HL-60/S4 treated with retinoic acid at 250 ng/mL for 4 days and 3 days (cell line): ENCODE data around the gene KIAA0232.
"Not testable (repeated sequence)": the region's sequence is repeated elsewhere in the genome, so short reads cannot be mapped to it uniquely, and the experiment has no call there.

Experiments used
- in situ Hi-C: fragments of 300-500 bp; cut with MboI; formaldehyde crosslinking; loops from 2 replicates; pipeline ENCODE4 v1.7.0; 2022; ENCODE audit warnings: low sequenced_read_pairs

The KIAA0232 gene

GRCh38 chr4:6803246-6803645, 20.7 kb downstream of the KIAA0232 start:
- in situ Hi-C loops, result no loop called here

- in situ Hi-C loops, result no loop called here
Measured at GRCh38 chr4:6804082-6804752, 21.7 kb downstream of the KIAA0232 start.

- in situ Hi-C loops, result no loop called here
Measured at GRCh38 chr4:6806924-6807626, 24.5 kb downstream of the KIAA0232 start.

GRCh38 chr4:6808259-6808658, 25.7 kb downstream of the KIAA0232 start:
- in situ Hi-C loops, result no loop called here

GRCh38 chr4:6811165-6811564, 28.6 kb downstream of the KIAA0232 start:
- in situ Hi-C loops, result no loop called here

- in situ Hi-C loops, result no loop called here
Measured at GRCh38 chr4:6812766-6813165, 30.2 kb downstream of the KIAA0232 start.

- in situ Hi-C loops, result no loop called here
Measured at GRCh38 chr4:6813725-6814124, 31.2 kb downstream of the KIAA0232 start.

- in situ Hi-C loops, result no loop called here
Measured at GRCh38 chr4:6815029-6815836, 32.7 kb downstream of the KIAA0232 start.

GRCh38 chr4:6819295-6819694, 36.8 kb downstream of the KIAA0232 start:
- in situ Hi-C loops, result no loop called here

- in situ Hi-C loops, result no loop called here
Measured at GRCh38 chr4:6820695-6821094, 38.2 kb downstream of the KIAA0232 start.

GRCh38 chr4:6824071-6824470, 41.5 kb downstream of the KIAA0232 start:
- in situ Hi-C loops, result no loop called here

- in situ Hi-C loops, result no loop called here
Measured at GRCh38 chr4:6824772-6825402, 42.4 kb downstream of the KIAA0232 start.

GRCh38 chr4:6825403-6825802, 42.9 kb downstream of the KIAA0232 start:
- in situ Hi-C loops, result no loop called here

GRCh38 chr4:6826781-6827508, 44.4 kb downstream of the KIAA0232 start:
- in situ Hi-C loops, result no loop called here

GRCh38 chr4:6829086-6829485, 46.6 kb downstream of the KIAA0232 start:
- in situ Hi-C loops, result no loop called here

GRCh38 chr4:6834867-6835266, 52.3 kb downstream of the KIAA0232 start:
- in situ Hi-C loops, result no loop called here

GRCh38 chr4:6835616-6836015, 53.1 kb downstream of the KIAA0232 start:
- in situ Hi-C loops, result not testable (repeated sequence)

GRCh38 chr4:6837106-6837505, 54.6 kb downstream of the KIAA0232 start:
- in situ Hi-C loops, result not testable (repeated sequence)

GRCh38 chr4:6839579-6839978, 57.1 kb downstream of the KIAA0232 start:
- in situ Hi-C loops, result no loop called here
